Mammary epithelial cell (primary cell): ENCODE data around the gene NOC4L.

Source experiments
- EZH2 ChIP-seq: IDR thresholded peaks from 2 replicates; pipeline ENCODE4 v1.6.1; 2012; ENCODE audit warnings: low read length, inconsistent platforms, borderline replicate concordance
- TF ChIP-seq, protein P1 (sequence below), 2 donors: IDR thresholded peaks in 1 of 2; conservative IDR thresholded peaks in 1 of 2; 2 replicates each; pipeline ENCODE4 v1.5.1; 2011 to 2012; ENCODE audit warnings: inconsistent platforms in 2 of 2, low read length in 2 of 2, mild to moderate bottlenecking in 2 of 2, control low read depth in 1 of 2, low read depth in 1 of 2; ENCODE audit not compliant: insufficient read depth in 1 of 2; ENCODE audit errors: extremely low read depth in 1 of 2

DNA sequence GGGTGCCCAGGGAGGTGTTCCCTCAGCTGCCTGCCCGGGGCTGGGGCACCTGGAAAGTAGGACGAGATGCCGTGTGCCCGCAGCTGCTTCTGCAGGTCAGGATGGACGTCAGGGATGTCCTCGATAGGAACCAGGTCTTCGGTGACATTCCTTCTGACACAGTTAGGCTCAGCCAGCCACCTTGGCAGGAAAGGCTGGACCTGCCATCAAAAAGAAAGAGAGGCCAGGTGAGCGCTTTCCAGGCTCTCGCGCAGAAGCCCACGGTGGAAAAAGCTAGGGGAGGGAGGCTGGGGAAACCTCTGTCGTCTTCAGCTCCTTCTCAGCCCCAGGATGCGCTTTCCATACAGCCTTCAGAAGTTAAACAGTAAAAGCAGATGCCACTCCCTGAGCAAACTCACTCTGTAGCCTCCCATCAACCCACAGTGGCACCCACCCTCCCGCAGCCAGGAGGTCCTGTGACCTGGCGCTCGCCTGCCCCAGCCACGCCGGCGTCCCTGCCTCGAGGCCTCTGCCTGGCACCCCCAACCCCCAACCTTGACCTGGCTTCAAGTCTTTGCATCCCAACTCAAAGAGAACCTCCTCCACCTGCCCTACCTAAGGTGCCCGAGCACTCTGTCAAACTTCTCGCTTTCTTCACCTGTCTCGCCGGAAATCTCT is 1.4 kb upstream of the NOC4L start:
- no peak for TF ChIP-seq EZH2
- TF ChIP-seq, protein P1, sequence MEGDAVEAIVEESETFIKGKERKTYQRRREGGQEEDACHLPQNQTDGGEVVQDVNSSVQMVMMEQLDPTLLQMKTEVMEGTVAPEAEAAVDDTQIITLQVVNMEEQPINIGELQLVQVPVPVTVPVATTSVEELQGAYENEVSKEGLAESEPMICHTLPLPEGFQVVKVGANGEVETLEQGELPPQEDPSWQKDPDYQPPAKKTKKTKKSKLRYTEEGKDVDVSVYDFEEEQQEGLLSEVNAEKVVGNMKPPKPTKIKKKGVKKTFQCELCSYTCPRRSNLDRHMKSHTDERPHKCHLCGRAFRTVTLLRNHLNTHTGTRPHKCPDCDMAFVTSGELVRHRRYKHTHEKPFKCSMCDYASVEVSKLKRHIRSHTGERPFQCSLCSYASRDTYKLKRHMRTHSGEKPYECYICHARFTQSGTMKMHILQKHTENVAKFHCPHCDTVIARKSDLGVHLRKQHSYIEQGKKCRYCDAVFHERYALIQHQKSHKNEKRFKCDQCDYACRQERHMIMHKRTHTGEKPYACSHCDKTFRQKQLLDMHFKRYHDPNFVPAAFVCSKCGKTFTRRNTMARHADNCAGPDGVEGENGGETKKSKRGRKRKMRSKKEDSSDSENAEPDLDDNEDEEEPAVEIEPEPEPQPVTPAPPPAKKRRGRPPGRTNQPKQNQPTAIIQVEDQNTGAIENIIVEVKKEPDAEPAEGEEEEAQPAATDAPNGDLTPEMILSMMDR (conservative IDR thresholded peaks at IDR 0.05 in 1 of 2, IDR thresholded peaks at IDR 0.05 in 1 of 2; ENCODE audit: extremely low read depth in 1 of 2, insufficient read depth in 1 of 2, low read depth in 1 of 2, low read length in 2 of 2), result no peak
